Stimulated activated CD4-positive, alpha-beta T cell treated with anti-CD3 and anti-CD28 coated beads, TNF-alpha, amount 100 ng/mL, for 24 hours (primary cell): ENCODE results near the gene FBXW7.
A peak's percentile ranks its signal among the peaks of the same experiment; 100 is the strongest.
"Not testable (repeated sequence)": the region's sequence is repeated elsewhere in the genome, so short reads cannot be mapped to it uniquely, and the experiment has no call there.

Experiments
- DNase-seq, 3 experiments: peaks; one replicate each; pipeline ENCODE4 v3.0.0-alpha.2; 2020; ENCODE audit warnings: low read depth in 3 of 3

The FBXW7 gene

GRCh38 chr4:152545088-152545487 is 9.2 kb upstream of the FBXW7 start:
- no peak for DNase-seq

GRCh38 chr4:152544533-152544932 is 8.6 kb upstream of the FBXW7 start:
- DNase-seq: not testable (repeated sequence)

- no peak for DNase-seq
Observed at GRCh38 chr4:152540941-152541340, 5.0 kb upstream of the FBXW7 start.

- no peak for DNase-seq
Observed at GRCh38 chr4:152540293-152540674, 4.4 kb upstream of the FBXW7 start.

GRCh38 chr4:152539556-152540292 is 3.8 kb upstream of the FBXW7 start:
- no peak for DNase-seq

GRCh38 chr4:152537881-152538280 is 2.0 kb upstream of the FBXW7 start:
- no peak for DNase-seq

GRCh38 chr4:152536545-152537182 is 772 bp upstream of the FBXW7 start:
- peak in 1 of 3 experiments; percentile 51 for DNase-seq

GRCh38 chr4:152535360-152535902 is 461 bp downstream of the FBXW7 start:
- no peak for DNase-seq

GRCh38 chr4:152534541-152535359 is 1.1 kb downstream of the FBXW7 start:
- DNase-seq: peak; percentile 5 to 41 (median 29)

- no peak for DNase-seq
Observed at GRCh38 chr4:152531479-152531878, 4.4 kb downstream of the FBXW7 start.

- no peak for DNase-seq
Observed at GRCh38 chr4:152530600-152530999, 5.3 kb downstream of the FBXW7 start.

GRCh38 chr4:152529880-152530279 is 6.0 kb downstream of the FBXW7 start:
- no peak for DNase-seq

GRCh38 chr4:152528060-152528459 is 7.8 kb downstream of the FBXW7 start:
- DNase-seq: no peak

- DNase-seq: no peak
Observed at GRCh38 chr4:152525878-152526277, 10.0 kb downstream of the FBXW7 start.

- DNase-seq: no peak
Observed at GRCh38 chr4:152524427-152524826, 11.5 kb downstream of the FBXW7 start.

GRCh38 chr4:152523731-152524130 is 12.2 kb downstream of the FBXW7 start:
- DNase-seq: no peak

- DNase-seq: no peak
Observed at GRCh38 chr4:152522754-152523153, 13.1 kb downstream of the FBXW7 start.

- no peak for DNase-seq
Observed at GRCh38 chr4:152522245-152522644, 13.6 kb downstream of the FBXW7 start.

- no peak for DNase-seq
Observed at GRCh38 chr4:152516156-152516555, 19.7 kb downstream of the FBXW7 start.

- DNase-seq: no peak
Observed at GRCh38 chr4:152515678-152516077, 20.2 kb downstream of the FBXW7 start.

GRCh38 chr4:152514356-152514755 is 21.5 kb downstream of the FBXW7 start:
- no peak for DNase-seq

- no peak for DNase-seq
Observed at GRCh38 chr4:152513078-152513477, 22.8 kb downstream of the FBXW7 start.
